EL (cell line): ENCODE results near the gene AEBP1.

ENCODE experiments used
- DNase-seq: peaks from one replicate; pipeline ENCODE4 v3.0.0-alpha.2; 2016

AEBP1 gene

DNA sequence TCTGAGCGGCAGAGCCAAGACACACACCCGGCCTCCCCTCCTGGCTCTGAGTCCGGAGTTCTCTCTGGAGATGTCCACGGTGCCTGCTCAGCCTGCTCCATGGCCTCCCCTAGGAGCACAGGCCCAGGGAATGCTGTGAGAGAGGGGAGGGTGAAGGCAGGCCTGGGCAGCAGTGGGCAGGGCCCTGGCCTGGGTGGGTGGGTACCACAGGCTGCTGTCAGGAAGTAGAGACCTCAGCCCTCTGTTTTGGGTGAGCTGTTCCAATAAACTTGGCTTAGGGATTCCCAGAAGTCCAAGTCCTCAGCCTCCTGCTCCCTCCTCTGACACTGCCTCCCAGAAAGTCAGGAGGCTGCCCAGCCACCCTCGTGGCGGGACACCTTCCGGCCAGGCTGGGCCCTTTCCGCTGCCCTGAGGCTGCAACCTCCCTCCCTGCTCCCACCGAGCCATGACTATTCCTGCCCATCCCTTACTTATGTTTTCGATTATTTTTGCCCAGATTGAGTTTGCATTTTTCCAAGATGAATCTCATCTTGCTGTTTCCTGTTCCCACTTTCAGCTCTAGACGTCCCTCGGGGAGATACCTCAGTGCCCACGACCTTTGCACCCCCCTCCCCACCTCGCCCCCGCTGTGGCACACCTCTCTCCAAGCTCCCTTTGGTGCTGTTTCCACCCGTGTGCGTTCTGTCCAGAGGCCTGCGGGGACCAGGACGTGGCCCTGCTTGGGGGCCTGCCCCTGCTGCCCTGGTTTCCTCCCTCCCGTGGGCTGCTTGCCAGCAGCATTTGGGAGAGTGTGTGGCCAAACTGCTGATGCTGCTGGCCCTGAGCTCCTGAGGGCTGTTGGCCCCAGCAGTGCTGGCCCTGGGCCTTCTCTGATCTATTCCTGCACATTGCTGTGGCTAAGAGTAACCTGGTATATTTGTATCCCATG, 16.0 kb upstream of the AEBP1 start:
- peak; percentile 96 for DNase-seq

DNA sequence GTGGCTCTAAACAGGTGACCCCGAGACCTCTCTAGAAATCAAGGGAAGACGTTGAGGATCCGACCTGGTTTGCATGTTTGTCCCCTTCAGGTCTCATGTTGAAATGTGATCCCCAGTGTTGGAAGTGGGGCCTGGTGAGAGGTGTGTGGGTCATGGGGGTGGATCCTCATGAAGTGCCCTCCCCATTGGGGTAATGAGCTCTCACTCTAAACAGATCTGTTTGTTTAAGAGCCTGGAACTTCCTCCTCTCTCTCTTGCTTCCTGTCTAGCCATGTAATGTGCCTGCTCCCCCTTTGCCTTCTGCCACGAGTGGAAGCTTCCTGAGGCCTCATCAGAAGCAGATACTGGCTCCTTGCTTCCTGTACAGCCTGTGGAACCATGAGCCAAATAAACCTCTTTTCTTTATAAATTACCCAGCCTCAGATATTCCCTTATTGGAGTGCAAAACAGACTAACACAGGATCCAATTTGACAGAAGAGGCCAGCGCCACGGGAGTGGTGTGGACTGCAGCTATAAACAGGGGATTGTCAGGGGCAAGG, 11.0 kb upstream of the AEBP1 start:
- DNase-seq: no peak

DNA sequence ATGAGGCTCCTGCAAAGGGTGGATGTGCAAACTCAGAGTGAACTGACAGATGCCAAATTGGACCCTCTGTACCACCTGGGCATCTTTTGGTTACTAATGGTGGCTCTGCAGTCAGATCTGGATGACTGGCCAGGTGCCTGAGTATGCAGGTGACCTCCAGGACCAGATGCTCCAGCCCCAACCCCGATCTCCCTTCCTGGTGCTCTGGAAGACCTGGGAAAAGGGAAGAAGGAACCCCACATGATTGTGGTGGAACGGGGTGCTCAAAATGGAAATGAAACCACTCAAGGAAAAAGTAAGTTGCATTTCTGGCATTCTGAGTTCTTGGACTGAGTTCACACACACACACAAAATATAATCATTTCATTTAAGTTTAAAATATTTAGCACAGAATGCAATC, 9.8 kb upstream of the AEBP1 start:
- no peak for DNase-seq

DNA sequence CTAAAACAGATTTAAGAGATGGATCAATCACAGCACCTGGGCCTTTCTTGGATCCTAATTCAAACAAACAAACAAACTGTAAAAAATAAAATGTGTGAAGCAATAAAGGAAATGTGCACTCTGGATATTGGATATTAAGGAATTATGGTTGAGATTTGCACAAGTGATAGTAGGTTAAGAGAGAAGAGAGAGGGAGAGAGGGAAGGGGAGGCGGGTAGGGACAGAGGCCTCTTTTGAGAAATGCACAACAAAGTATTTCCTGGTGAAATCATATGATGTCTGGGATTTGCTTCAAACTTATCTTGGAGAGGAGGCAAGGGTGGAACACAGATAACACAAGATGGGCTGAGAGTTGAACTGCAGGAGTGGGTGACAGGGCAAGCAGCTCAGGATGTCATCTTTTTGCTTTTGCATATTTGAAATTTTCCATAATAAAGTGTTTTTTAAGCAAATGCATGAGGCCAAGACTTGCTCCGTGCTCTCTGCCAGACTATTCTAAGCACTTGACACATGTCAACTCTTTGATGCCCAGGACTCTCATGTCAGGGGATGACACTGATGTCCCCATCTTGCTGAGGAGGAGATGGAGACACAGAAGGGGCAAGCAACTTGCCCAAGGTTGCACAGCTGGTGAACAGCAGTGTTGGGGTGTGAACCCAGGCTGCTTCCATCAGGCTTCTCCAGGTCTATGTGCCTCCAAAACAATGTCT, 9.1 kb upstream of the AEBP1 start:
- DNase-seq: no peak

DNA sequence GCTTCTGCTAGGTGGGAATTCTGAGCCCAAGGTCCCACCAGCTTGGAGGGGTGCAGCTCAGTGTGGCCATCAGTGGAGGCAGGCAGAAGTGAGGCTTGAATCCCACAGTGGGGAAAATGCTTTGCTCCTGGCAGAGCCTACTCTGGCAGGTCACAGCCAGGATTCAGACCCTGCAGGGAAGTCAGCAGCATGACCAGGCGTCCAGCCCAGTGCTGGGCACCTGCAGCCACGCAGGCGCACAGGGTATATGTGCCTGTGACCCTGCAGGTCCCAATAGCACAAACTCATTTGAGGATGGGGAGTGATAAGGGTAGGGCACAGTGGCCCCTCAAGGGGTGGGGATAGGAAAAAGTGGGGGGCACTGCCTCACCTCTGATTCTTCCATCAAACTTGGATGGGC, 8.4 kb upstream of the AEBP1 start:
- DNase-seq: no peak

DNA sequence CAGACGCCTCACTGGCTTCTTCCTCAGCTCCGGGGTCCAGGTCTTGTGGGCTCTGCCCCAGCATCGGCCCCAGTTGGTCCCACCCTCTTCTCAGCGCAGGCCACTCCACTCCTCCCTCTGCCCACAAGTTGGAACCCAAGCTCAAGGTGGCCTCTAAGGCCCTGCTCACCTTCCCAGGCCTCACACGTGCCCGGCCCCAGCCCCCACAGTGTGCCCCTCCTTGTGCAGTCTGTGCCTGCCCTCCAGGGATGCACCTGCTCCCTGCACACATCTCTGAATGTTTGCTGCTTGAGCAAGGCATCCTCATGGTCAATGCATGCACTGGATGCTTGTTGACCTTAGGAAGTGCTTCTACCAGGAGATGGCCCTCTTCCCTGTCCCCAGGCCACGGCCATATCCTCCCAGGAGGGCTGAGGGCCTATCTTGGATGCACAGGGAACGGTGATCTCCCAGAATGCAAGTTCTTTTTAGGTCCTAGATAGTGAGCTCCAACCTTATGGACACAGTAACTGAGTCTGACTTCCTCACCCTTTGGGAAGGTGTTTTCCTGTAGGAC, 7.7 kb upstream of the AEBP1 start:
- no peak for DNase-seq

DNA sequence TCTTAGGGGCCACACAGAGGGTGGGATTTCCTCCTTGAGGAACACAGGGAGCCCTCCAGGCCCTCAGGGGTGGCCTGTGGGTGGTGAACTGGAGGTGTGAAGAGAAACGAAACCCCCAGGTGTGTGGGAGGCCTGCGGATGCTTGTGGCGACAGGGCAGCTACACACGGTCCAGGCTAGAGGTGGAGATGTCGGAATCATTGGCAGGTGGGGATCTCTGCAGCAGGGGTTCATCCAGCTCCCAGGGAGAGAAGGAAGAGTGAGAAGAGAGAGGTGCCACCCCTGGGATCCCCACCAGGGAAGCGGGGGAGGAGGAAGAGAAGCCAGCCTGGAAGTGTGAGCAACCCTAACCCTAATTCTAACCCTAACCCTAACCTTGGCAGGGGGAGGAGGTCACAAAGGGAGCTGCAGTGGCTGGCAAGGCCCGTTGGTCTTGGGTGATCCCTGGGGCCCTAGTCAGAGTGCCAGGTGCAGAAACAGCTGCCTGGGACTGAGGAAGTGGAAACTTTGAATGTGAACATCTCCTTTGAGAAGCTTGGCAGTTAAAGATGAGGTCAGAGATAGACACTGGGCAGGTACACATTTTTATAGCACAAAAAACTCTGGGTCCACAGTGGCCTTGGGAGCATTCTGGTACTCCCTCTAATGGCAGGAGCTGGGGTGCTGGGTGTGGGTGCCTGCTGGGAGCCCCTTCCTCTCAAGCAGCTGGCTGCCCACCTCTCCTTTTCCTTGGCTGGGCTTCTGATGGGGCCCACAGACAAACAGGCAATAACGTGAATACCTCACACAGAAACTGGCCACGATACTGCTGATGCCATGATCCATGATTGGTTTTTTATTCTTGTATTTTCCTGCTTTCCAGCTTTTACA, 6.8 kb upstream of the AEBP1 start:
- no peak for DNase-seq

DNA sequence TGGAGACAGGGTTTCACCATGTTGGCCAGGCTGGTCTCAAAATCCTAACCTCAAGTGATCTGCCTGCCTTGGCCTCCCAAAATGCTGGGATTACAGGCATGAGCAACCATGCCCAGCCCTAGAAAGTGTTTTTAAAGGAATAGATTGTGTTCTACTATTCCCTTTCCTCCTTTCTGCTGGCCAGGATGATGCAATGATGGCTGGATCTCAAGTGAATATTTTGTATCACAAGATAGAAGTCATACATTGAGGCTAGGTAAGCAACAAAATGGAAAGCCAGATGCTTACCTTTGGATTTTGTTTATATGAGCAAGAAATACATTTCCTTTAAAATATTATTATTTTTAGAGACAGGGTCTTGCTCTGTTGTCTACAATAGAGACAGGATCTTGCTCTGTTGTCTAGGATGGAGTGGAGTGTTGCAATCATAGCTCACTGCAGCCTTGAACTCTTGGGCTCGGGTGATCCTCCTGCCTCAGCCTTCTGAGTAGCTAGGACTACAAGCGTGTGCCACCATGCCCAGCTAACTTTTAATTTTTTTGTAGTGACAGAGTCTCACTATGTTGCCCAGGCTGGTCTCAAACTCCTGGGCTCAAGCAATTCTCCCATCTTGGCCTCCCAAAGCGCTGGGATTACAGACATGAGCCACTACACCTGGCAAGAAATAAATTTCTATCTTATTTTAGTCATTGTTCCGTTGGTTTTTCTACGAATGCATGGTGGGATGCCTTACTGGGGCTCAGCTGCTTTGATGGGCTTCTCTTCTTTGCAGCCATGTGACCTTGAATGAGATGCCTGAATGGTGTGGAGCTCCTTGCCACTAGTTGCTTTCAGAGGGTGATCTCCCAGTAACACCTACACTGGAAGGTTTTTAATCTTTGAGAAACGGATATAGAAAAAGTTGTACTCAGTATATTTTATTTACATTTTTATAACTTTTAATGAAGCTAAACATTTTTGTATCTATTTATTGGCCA, 5.8 kb upstream of the AEBP1 start:
- DNase-seq: no peak

DNA sequence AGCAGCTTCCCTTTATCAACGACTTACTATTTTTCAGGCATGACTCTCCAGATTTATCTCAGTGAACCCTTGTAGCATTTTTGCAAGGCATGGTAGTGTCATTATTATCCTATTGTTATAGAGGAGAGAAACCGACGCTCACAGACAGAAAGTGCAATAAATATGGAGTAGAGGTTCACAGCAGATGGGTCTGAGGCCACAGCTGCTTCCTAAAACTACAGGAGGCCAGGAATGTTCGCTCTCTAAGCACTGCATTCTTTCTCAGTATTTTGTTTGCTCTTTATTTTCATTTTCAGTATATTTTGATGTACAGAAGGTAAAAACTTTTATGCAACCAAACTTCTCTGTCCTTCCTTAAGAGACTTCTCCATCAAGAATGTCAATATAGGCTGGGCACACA, 4.5 kb upstream of the AEBP1 start:
- DNase-seq: no peak

DNA sequence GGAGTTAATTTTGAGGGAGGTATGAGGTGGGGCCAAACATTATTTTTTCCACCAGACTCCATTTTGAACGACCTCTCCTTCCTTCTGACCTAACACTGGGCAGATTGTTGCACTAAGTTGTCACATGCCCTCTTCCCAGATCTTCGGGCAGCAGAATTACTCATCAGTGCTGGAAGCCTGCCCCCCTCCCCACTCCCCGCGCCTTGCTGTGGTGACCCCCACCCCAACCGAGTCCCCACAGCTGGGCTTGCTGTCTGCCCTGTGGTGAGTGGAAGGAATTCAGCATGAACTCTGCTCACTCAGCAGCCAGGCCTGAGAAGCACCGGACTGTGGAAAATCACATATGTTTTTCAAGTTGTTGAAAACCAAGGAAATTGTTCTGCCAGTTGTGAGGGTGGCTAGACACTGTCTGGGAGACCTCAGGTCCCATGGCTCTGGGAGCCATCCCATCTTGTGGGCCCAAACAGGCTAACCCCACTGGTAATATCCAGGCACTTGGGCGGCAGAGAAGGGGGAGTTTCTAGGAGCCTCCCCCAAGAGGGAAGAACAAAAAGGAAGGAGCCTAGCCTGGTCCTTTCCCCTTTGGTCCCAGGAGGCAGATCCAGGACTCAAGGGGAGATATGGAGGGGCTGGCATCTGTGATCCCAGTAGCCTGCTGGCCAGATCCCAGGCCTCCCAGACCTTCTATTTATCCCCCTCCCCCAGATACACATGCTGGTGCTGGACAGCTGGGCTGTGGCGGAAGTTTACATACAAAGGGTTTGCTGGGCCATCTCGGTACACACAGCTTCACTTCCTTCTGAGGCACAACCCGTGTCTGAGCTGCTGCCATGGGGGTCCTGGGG, 3.5 kb upstream of the AEBP1 start:
- peak; percentile 64 for DNase-seq

DNA sequence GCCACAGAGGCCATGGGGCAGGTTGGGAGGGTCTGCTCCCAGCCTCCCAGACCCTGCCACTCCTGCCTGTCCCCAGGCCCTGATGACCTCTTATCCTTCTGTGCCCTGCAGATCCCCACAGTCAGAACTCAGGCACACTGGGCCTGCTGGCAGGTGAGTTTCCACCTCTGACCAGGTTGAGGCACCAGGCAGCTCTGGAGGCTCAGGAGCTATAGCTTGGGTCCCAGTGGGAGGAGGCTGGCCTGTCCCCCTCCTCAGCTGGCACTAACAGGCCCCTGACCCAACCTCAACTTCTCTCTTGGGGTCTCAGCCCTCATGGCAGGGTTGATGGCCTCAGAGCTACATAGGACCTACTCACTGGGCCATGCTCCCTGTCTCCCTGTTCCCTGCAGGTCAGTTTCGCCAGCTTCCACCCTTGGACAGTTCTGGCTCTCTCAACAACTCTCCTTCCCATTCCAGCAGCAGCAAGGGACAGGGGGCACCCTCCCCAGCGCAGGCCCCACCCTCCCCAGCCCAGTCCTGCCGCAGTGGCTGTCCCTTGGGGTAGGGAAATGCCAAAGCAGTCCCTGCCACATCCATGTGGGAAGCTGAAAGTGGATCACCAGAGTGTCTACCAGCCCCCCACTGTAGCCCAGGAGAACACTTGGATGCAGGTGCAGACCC, 2.7 kb upstream of the AEBP1 start:
- DNase-seq: no peak

DNA sequence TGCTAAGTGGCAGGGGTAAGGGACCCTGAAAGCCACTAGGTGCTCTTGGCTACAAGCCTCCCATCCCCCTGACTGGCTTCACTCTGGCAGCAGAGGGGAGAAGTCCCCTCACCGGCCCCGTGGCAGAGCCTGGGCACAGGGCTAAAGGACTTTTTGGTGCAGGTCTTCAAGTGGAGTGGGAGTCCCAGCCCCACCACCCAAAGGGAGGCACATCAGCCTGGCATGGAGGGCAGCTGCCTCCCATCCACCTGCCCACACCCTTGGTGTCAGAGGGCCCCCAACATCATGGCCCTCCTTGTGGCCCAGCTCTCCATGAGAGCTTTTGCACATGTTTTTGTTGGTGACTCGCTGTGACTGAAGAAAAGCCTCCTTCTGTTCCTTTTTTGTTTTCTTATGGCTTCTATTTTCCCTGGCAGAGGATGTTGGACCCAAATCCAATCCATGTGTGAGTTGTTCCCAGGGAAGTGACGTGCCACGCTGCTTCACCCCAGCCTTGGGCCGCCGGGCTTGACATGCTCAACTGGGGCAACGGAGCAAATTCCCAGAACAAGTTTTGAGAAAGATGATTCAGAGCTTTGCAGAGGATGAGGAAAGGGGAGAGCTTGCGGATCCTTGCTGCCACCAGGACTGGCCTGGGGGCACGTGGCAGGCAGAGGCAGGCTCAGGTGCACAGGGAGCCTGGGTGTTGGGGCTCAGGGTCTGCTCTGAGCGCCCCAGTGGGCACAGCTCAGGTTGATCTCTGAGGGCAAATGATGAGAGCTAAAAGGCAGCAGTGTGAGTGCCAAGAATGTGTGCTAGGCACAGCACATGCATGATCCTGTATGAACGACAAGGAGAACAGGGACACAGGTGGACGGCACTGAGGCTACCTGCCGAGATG, 1.9 kb upstream of the AEBP1 start:
- peak; percentile 78 for DNase-seq

DNA sequence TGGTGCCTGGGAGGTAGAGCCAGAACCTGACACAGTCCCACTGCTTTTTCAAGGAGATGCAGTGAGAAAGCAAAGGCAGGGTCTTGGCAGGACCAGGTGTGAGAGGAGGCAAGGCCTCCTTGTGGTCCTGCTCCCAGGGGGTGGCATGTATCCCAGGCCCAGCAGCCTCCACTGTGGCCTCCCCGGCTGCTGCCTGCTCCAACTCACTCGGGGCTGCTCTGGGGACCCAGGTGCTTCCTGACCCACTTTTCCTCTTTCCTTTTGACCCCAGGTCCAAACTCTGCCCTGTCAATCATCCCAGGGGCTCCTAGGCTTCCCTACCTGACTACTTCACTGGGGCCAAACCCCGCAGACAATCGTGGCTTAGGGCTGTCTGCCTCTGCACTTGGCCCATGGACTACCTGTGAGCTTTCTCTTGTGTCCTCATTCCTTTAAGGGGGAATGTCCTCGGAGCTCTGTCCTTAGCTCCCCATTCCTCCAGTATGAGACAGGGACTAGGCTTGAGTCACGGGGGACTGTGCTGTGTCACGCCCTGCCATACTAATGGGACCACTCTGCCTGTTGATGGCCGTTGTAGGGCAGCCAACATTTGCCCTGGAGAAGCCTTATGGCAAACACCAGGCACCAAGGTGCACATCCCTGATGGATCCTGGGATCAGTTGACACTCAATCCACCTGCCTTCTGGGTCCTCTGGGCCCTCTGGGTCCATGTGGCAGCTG, 1.1 kb upstream of the AEBP1 start:
- DNase-seq: no peak

DNA sequence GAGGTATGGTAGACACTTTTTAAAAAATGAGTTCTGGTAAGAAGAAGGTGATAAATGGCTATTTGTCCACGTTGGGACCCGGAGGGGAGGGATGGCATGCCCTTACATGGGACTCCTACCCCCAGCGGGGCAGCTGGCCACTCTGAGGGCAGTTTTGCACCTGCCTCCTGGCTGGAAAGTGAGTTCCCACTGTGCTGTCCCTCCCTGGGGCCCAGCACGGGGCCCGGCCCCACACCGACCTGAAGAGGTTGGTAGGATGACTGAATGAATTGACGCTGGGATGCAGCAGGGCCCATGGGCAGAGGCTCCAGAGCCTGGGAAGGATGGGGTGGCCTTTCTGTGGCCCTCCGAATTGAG, 601 bp upstream of the AEBP1 start:
- no peak for DNase-seq

DNA sequence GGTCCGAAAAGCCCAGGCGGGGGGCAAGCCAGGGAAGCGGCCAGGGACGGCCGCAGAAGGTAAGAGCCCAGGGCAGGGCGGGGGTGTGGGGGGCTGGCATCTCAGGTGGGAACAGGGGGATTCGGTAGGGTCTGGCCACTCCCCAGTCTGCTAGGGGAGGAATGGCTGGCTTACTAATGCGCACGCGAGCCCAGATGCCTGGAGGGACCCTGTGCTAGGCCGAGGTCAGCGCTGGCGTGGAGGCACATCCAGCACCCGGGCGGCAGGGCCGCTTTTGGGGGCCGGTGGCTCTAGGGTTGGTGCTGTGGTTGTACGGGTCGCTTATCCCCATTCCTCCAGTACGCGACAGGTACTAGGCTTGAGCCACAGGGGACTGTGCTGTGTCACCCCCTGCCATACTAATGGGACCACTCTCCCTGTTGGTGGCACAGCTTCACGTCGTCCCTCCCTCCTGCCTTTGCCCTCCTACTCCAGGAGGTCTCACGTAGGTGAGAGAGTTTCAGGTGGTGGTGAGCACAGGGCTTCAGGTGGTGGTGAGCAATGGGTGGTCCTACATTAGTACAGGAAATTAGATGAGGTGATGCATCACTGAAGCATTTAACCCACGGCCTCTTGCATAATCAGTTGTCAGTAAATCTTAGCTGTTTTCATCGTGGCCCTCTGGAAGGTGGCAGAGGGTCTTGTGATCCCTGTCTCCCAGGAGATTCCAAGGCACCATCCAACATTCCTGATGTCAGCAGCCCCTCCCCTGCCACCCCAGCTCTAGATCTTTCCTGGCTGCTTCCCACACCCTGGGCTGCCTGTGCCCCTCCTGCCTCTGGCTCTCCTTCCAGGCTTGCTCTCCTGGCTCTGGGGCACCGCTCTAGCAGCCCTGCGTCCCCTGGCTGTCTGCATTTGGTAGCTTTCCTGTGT, 971 bp downstream of the AEBP1 start:
- peak; percentile 80 for DNase-seq

DNA sequence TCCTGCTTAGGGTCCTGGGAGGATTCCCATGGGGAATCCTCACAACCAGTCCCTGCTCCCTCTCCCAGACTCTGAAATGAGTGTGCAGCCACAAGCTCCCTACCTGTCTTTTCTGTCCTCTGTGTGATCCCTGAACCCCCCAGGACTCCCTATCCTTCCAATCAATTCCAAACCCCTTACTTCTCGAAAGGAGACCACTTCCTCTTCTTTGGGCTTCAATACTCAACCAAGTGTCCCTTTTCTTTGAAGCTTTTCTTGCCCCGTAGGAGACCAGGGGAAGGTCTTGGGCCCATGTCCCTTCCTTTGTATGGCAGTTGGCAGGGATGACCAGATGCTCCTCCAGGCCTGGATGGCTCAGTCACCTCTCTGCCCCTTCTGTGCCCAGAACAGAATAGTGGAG, 1.7 kb downstream of the AEBP1 start:
- DNase-seq: no peak
